ENCODE measurements around the gene ZBTB20.

DNA sequence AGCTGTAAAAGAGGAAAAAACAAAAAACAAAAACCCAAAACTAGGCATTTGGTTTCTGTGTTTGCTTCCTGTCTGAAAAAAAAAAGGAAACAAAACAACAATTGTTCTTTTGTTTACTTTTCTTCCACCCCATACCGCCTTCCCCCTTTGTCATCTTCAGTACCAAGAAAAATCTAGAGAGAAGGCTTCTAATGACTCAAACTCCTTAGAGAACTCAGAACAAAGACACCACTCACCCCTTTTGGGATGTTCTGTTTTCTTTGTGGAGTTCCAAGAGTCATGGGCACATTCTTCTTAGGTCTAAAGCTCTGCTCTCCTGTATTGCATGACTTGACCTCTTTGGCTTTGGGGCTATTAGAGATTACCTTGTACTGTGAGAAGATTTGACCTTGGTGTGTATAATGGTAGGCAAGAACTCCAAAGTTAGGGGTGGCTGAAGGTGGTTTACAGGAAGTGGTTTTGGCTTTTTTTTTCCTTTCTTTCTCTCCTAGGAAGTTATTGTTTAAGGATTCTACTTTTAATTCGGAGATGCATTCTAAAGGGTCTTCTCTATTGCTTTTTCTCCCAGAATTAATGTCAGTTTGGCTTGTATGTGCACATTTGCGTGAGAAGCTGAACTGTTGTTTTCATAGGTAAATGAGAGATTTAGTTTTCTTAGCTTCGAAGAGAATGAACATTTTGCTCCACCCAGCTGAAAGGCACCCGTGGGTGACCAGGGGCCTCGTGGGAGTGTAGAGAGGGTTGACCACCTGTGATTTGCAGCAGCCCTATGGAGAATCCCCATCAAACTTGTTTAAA lies 39.5 kb upstream of the ZBTB20 start:
- TF ChIP-seq, protein P1, sequence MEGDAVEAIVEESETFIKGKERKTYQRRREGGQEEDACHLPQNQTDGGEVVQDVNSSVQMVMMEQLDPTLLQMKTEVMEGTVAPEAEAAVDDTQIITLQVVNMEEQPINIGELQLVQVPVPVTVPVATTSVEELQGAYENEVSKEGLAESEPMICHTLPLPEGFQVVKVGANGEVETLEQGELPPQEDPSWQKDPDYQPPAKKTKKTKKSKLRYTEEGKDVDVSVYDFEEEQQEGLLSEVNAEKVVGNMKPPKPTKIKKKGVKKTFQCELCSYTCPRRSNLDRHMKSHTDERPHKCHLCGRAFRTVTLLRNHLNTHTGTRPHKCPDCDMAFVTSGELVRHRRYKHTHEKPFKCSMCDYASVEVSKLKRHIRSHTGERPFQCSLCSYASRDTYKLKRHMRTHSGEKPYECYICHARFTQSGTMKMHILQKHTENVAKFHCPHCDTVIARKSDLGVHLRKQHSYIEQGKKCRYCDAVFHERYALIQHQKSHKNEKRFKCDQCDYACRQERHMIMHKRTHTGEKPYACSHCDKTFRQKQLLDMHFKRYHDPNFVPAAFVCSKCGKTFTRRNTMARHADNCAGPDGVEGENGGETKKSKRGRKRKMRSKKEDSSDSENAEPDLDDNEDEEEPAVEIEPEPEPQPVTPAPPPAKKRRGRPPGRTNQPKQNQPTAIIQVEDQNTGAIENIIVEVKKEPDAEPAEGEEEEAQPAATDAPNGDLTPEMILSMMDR (IDR thresholded peaks at IDR 0.05) = no peak
- TF ChIP-seq POLR2A (IDR thresholded peaks at IDR 0.05) = no peak
